Endothelial cell of umbilical vein (primary cell): ENCODE data around the gene PPP4R4.

Experiments
- EZH2 ChIP-seq: IDR thresholded peaks from 2 replicates; pipeline ENCODE4 v1.6.1; 2012; ENCODE audit warnings: borderline replicate concordance, low read depth, mild to moderate bottlenecking, moderate library complexity, low read length, inconsistent platforms; ENCODE audit not compliant: severe bottlenecking
- JUN ChIP-seq: IDR thresholded peaks from 2 replicates; pipeline ENCODE4 v1.6.1; 2011; ENCODE audit warnings: borderline replicate concordance, low read depth; ENCODE audit not compliant: insufficient read length, insufficient read depth
- POLR2A ChIP-seq: IDR thresholded peaks from 2 replicates; pipeline ENCODE4 v1.6.1; 2012; ENCODE audit warnings: low read depth, mild to moderate bottlenecking, control low read depth, low read length
- TF ChIP-seq, protein P1 (sequence below), 2 donors: IDR thresholded peaks; 1 replicate in 1 of 2; 2 replicates in 1 of 2; pipeline ENCODE4 v1.5.1; 2011; ENCODE audit warnings: low read length in 2 of 2, mild to moderate bottlenecking in 2 of 2, moderate library complexity in 2 of 2, control low read depth in 1 of 2, inconsistent platforms in 1 of 2, low read depth in 1 of 2; ENCODE audit not compliant: insufficient read depth in 1 of 2; ENCODE audit errors: extremely low read depth in 1 of 2

DNA sequence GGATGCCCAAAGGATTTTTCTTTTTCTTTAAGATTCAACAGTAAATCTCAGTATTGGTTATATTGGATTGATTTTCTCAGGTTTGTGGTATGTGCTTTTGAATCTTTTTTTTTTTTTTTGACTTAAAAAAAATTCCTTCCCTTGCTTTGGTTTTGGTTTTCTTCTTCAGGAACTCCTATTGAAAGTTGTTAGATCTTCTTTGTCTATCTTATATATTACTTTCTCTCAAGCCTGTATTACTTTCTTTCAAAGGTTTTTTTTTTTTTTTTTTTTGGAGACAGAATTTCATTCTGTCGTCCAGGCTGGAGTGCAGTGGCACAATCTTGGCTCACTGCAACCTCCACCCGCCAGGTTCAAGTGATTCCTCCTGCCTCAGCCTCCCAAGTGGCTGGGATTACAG, 21.9 kb downstream of the PPP4R4 start:
- TF ChIP-seq EZH2 = no peak
- TF ChIP-seq, protein P1, sequence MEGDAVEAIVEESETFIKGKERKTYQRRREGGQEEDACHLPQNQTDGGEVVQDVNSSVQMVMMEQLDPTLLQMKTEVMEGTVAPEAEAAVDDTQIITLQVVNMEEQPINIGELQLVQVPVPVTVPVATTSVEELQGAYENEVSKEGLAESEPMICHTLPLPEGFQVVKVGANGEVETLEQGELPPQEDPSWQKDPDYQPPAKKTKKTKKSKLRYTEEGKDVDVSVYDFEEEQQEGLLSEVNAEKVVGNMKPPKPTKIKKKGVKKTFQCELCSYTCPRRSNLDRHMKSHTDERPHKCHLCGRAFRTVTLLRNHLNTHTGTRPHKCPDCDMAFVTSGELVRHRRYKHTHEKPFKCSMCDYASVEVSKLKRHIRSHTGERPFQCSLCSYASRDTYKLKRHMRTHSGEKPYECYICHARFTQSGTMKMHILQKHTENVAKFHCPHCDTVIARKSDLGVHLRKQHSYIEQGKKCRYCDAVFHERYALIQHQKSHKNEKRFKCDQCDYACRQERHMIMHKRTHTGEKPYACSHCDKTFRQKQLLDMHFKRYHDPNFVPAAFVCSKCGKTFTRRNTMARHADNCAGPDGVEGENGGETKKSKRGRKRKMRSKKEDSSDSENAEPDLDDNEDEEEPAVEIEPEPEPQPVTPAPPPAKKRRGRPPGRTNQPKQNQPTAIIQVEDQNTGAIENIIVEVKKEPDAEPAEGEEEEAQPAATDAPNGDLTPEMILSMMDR (IDR thresholded peaks at IDR 0.05; ENCODE audit: extremely low read depth in 1 of 2, insufficient read depth in 1 of 2, low read depth in 1 of 2, low read length in 2 of 2) = no peak
- no peak for TF ChIP-seq JUN
- no peak for TF ChIP-seq POLR2A
